Amniotic stem cell (primary cell): ENCODE data around the gene FBXO10.
"Not testable (repeated sequence)": the region's sequence is repeated elsewhere in the genome, so short reads cannot be mapped to it uniquely, and the experiment has no call there.

Experiments used
- DNase-seq: peaks from one replicate; lab custom pipeline; 2025; lab: John Stamatoyannopoulos, UW

FBXO10 gene

GRCh38 chr9:37575921-37576721, at the start of gene FBXO10:
Gene FBXO10, minus strand, starts transcription at chr9:37576380. Its CDS starts 34,612 bp downstream, at chr9:37541768.
- peak; percentile 28 for DNase-seq

GRCh38 chr9:37625758-37626147, 49.6 kb upstream of the FBXO10 start:
- DNase-seq, result no peak

GRCh38 chr9:37625036-37625757, 49.0 kb upstream of the FBXO10 start:
- no peak for DNase-seq

GRCh38 chr9:37624073-37624472, 47.9 kb upstream of the FBXO10 start:
- DNase-seq, result no peak

GRCh38 chr9:37623267-37623666, 47.1 kb upstream of the FBXO10 start:
- no peak for DNase-seq

GRCh38 chr9:37622462-37622861, 46.3 kb upstream of the FBXO10 start:
- DNase-seq, result no peak

- DNase-seq, result no peak
These were observed 45.3 kb upstream of the FBXO10 start for GRCh38 chr9:37621273-37622121.

- DNase-seq, result no peak
These were observed 44.2 kb upstream of the FBXO10 start for GRCh38 chr9:37620396-37620795.

GRCh38 chr9:37619806-37620205, 43.6 kb upstream of the FBXO10 start:
- no peak for DNase-seq

- DNase-seq, result peak; percentile 15
These were observed 42.6 kb upstream of the FBXO10 start for GRCh38 chr9:37618817-37619216.

- no peak for DNase-seq
These were observed 41.7 kb upstream of the FBXO10 start for GRCh38 chr9:37617832-37618231.

GRCh38 chr9:37617161-37617560, 41.0 kb upstream of the FBXO10 start:
- no peak for DNase-seq

- no peak for DNase-seq
These were observed 35.8 kb upstream of the FBXO10 start for GRCh38 chr9:37611961-37612360.

- no peak for DNase-seq
These were observed 34.8 kb upstream of the FBXO10 start for GRCh38 chr9:37611014-37611413.

GRCh38 chr9:37609735-37610397, 33.7 kb upstream of the FBXO10 start:
- DNase-seq, result no peak

GRCh38 chr9:37608250-37608649, 32.1 kb upstream of the FBXO10 start:
- no peak for DNase-seq

GRCh38 chr9:37604296-37604695, 28.1 kb upstream of the FBXO10 start:
- DNase-seq, result no peak

- DNase-seq, result no peak
These were observed 26.6 kb upstream of the FBXO10 start for GRCh38 chr9:37602817-37603216.

- DNase-seq, result not testable (repeated sequence)
These were observed 25.9 kb upstream of the FBXO10 start for GRCh38 chr9:37602061-37602460.

GRCh38 chr9:37596504-37596903, 20.3 kb upstream of the FBXO10 start:
- no peak for DNase-seq

GRCh38 chr9:37593883-37594448, 17.8 kb upstream of the FBXO10 start:
- no peak for DNase-seq
